HCT116 (cell line): Measurements from ENCODE around the gene FBXO47. TPM values are rescaled to one million over a fixed set of nuclear protein-coding genes. Genes with fewer than 3 reads are reported as not detected.

Experiments
- ATAC-seq: fragments of 200-7000 bp; cut with Tn5 transposase; 2 replicates; pipeline ENCODE4 v1.9.1; 2020; ENCODE audit warnings: mild to moderate bottlenecking, moderate library complexity
- BruUV-seq: library from RNA; stranded (reverse); fragments of 400-500 nt; replicated peaks from 2 replicates; lab custom pipeline; 2021; lab: Mats Ljungman, UMichigan
- CTCF ChIA-PET: fragments of 300-600 bp; sonication (Branson Sonifier 250); formaldehyde crosslinking; loops from one replicate; lab custom pipeline; 2021; ENCODE audit warnings: antibody characterized with exemption; lab: Charles Lee
- POLR2A ChIA-PET: fragments of 300-600, 350-600 bp; sonication (Branson Sonifier 250); formaldehyde crosslinking; loops from one replicate; lab custom pipeline; 2021; ENCODE audit warnings: antibody characterized with exemption; lab: Charles Lee
- RAD21 ChIA-PET, 2 experiments: fragments of 300-600 bp; sonication (Branson Sonifier 250); formaldehyde crosslinking; loops; one replicate each; lab custom pipeline; 2023; ENCODE audit warnings: low total read pairs in 2 of 2; ENCODE audit not compliant: uncharacterized antibody in 2 of 2, unreplicated experiment in 2 of 2, low non-redundant PET in 1 of 2; lab: Charles Lee
- DNase-seq: peaks from one replicate; pipeline ENCODE4 v3.0.0-alpha.2; 2010; ENCODE audit warnings: low read depth, low spot score
- H2AFZ ChIP-seq: fragments of 200-600 bp; shearing (Covaris generic), sonication (generic); 2 replicates; pipeline ENCODE4 v1.6.1; 2017; ENCODE audit warnings: low read depth, mixed run types, mixed read lengths, antibody characterized with exemption, low read length; ENCODE audit not compliant: poor library complexity, severe bottlenecking
- H3K27ac ChIP-seq: 2 replicates; pipeline ENCODE4 v1.5.1; 2012; ENCODE audit warnings: low read depth, low read length
- H3K27me3 ChIP-seq: fragments of 200-600 bp; sonication (generic); 2 replicates; pipeline ENCODE4 v1.6.1; 2016; ENCODE audit warnings: mixed run types, low read length, mixed read lengths; ENCODE audit not compliant: insufficient read depth
- H3K36me3 ChIP-seq, 2 experiments: fragments of 200-500 bp in 1 of 2; fragments of 200-600 bp in 1 of 2; sonication (Bioruptor generic) in 1 of 2; sonication (generic) in 1 of 2; 2 replicates each; pipeline versions ENCODE4 v1.5.1 to v1.6.1; 2014 to 2016; ENCODE audit warnings: low read length in 2 of 2, inconsistent platforms in 1 of 2, mixed read lengths in 1 of 2, mixed run types in 1 of 2; ENCODE audit not compliant: insufficient read depth in 2 of 2, control insufficient read depth in 1 of 2
- H3K4me1 ChIP-seq, 2 experiments: fragments of 200-600 bp in 1 of 2; sonication (generic) in 1 of 2; 2 replicates each; pipeline versions ENCODE4 v1.5.1 to v1.6.1; 2012 to 2017; ENCODE audit warnings: low read length in 2 of 2, inconsistent platforms in 1 of 2, mild to moderate bottlenecking in 1 of 2, mixed read lengths in 1 of 2, mixed run types in 1 of 2, moderate library complexity in 1 of 2; ENCODE audit not compliant: insufficient read depth in 2 of 2, control insufficient read depth in 1 of 2
- H3K4me2 ChIP-seq: fragments of 200-600 bp; sonication (generic); 2 replicates; pipeline ENCODE4 v1.6.1; 2017; ENCODE audit warnings: mixed run types, low read length, mixed read lengths
- H3K4me3 ChIP-seq, 2 experiments: fragments of 200-600 bp in 1 of 2; sonication (generic) in 1 of 2; replicated peaks in 1 of 2; 2 replicates each; pipeline ENCODE4 v1.5.1; 2011 to 2016; ENCODE audit warnings: low read length in 2 of 2, control low read depth in 1 of 2, low read depth in 1 of 2, mild to moderate bottlenecking in 1 of 2, mixed read lengths in 1 of 2, mixed run types in 1 of 2
- H3K79me2 ChIP-seq: fragments of 200-600 bp; sonication (generic); 2 replicates; pipeline ENCODE4 v1.6.1; 2017; ENCODE audit warnings: mild to moderate bottlenecking, mixed run types, low read length, moderate library complexity, mixed read lengths; ENCODE audit not compliant: insufficient read depth
- H3K9ac ChIP-seq: fragments of 200-600 bp; sonication (generic); 2 replicates; pipeline ENCODE4 v1.6.1; 2016; ENCODE audit warnings: low read length, mixed read lengths
- H3K9me2 ChIP-seq: fragments of 200-600 bp; sonication (generic), shearing (Covaris generic); 2 replicates; pipeline ENCODE4 v1.6.1; 2017; ENCODE audit warnings: mixed run types, mild to moderate bottlenecking, moderate library complexity; ENCODE audit not compliant: insufficient read depth
- H3K9me3 ChIP-seq, 2 experiments: fragments of 200-500 bp in 1 of 2; fragments of 200-600 bp in 1 of 2; sonication (Bioruptor generic) in 1 of 2; sonication (generic) in 1 of 2; 2 replicates each; pipeline ENCODE4 v1.6.1; 2014 to 2017; ENCODE audit warnings: low read length in 2 of 2, mixed read lengths in 2 of 2, inconsistent platforms in 1 of 2, low read depth in 1 of 2, mild to moderate bottlenecking in 1 of 2, mixed run types in 1 of 2, moderate library complexity in 1 of 2; ENCODE audit not compliant: control insufficient read depth in 1 of 2, insufficient read depth in 1 of 2
- H4K20me1 ChIP-seq: fragments of 200-600 bp; sonication (generic), shearing (Covaris generic); 2 replicates; pipeline ENCODE4 v1.6.1; 2017; ENCODE audit warnings: mixed run types, mild to moderate bottlenecking, moderate library complexity; ENCODE audit not compliant: insufficient read depth
- ATF3 ChIP-seq: IDR thresholded peaks from 2 replicates; pipeline ENCODE4 v1.6.1; 2012
- CBX3 ChIP-seq: IDR thresholded peaks from 2 replicates; pipeline ENCODE4 v1.6.1; 2012; ENCODE audit warnings: low read depth
- CTCF ChIP-seq, 3 experiments: fragments of 200-600 bp in 1 of 3; sonication (generic) in 1 of 3; IDR thresholded peaks in 2 of 3; conservative IDR thresholded peaks in 1 of 3; 2 replicates each; pipeline ENCODE4 v1.5.1; 2012 to 2017; ENCODE audit warnings: low read depth in 2 of 3, low read length in 2 of 3, antibody characterized with exemption in 1 of 3, borderline replicate concordance in 1 of 3, control low read depth in 1 of 3, mild to moderate bottlenecking in 1 of 3, mixed read lengths in 1 of 3, mixed run types in 1 of 3, moderate library complexity in 1 of 3; ENCODE audit not compliant: insufficient read depth in 1 of 3
- ELF1 ChIP-seq: IDR thresholded peaks from 2 replicates; pipeline ENCODE4 v1.6.1; 2012; ENCODE audit warnings: low read depth, borderline replicate concordance
- RAD21 ChIP-seq: IDR thresholded peaks from 2 replicates; pipeline ENCODE4 v1.6.1; 2012; ENCODE audit warnings: low read depth, mild to moderate bottlenecking
- REST ChIP-seq: IDR thresholded peaks from 2 replicates; pipeline ENCODE4 v1.6.1; 2012; ENCODE audit warnings: low read depth
- SP1 ChIP-seq: IDR thresholded peaks from 2 replicates; pipeline ENCODE4 v1.6.1; 2012; ENCODE audit warnings: low read depth
- SRF ChIP-seq: IDR thresholded peaks from 2 replicates; pipeline ENCODE4 v1.6.1; 2012; ENCODE audit warnings: low read depth
- ZNF274 ChIP-seq: fragments of 200-500 bp; sonication (Bioruptor generic); IDR thresholded peaks from 2 replicates; pipeline ENCODE4 v1.6.1; 2014; ENCODE audit warnings: mild to moderate bottlenecking, low read depth, low read length, inconsistent platforms
- intact Hi-C: fragments of 100-400 bp; cut with micrococcal nuclease; formaldehyde crosslinking; loops from 2 replicates; pipeline ENCODE4 v1.10.0; 2022
- total RNA-seq: library from RNA; stranded (reverse); gene quantifications from one replicate; pipeline ENCODE4 v1.2.1, GENCODE V29; 2021; ENCODE audit not compliant: unreplicated experiment
- TF ChIP-seq, protein P1 (sequence below): IDR thresholded peaks from 2 replicates; pipeline ENCODE4 v1.6.1; 2011; ENCODE audit warnings: mild to moderate bottlenecking, low read length, moderate library complexity; ENCODE audit not compliant: insufficient replicate concordance; ENCODE audit errors: extremely low read depth

Gene FBXO47
- total RNA-seq, 1 experiment from 2014 or later = not detected

- ATAC-seq (no peak), DNase-seq (no peak)
- Histone ChIP-seq H3K4me2 (no peak overlapping the region), H3K4me3 (no peak overlapping the region), H3K36me3 (peaks cover 8 to 37% of the 10 kb centered on the region in 2 experiments; a peak in 3 of 4 replicates), H3K79me2 (no peaks in the 10 kb centered on the region), H2AFZ (no peak overlapping the region), H3K9ac (no peak overlapping the region), H3K27me3 (no peaks in the 10 kb centered on the region), H4K20me1 (no peaks in the 10 kb centered on the region), H3K9me3 (no peaks in the 10 kb centered on the region), H3K9me2 (no peaks in the 10 kb centered on the region), H3K4me1 (peaks cover 6 to 8% of the 10 kb centered on the region in 2 experiments), H3K27ac (no peak overlapping the region)
- CTCF ChIA-PET = no interaction called here
- RAD21 ChIA-PET = no interaction called here
- POLR2A ChIA-PET = no interaction called here
- no TSS peak for BruUV-seq
- intact Hi-C loops = no loop called here
- TF ChIP-seq CBX3 = no peak
- TF ChIP-seq, protein P1, sequence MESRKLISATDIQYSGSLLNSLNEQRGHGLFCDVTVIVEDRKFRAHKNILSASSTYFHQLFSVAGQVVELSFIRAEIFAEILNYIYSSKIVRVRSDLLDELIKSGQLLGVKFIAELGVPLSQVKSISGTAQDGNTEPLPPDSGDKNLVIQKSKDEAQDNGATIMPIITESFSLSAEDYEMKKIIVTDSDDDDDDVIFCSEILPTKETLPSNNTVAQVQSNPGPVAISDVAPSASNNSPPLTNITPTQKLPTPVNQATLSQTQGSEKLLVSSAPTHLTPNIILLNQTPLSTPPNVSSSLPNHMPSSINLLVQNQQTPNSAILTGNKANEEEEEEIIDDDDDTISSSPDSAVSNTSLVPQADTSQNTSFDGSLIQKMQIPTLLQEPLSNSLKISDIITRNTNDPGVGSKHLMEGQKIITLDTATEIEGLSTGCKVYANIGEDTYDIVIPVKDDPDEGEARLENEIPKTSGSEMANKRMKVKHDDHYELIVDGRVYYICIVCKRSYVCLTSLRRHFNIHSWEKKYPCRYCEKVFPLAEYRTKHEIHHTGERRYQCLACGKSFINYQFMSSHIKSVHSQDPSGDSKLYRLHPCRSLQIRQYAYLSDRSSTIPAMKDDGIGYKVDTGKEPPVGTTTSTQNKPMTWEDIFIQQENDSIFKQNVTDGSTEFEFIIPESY = no peak
- no peak for TF ChIP-seq SRF
- peak; percentile 27; the same call in 1 of the 2 replicates for TF ChIP-seq RAD21
- TF ChIP-seq ATF3 = no peak
- no peak for TF ChIP-seq ELF1
Measured at GRCh38 chr17:38918129-38918913, 48.9 kb downstream of the FBXO47 start.

DNA sequence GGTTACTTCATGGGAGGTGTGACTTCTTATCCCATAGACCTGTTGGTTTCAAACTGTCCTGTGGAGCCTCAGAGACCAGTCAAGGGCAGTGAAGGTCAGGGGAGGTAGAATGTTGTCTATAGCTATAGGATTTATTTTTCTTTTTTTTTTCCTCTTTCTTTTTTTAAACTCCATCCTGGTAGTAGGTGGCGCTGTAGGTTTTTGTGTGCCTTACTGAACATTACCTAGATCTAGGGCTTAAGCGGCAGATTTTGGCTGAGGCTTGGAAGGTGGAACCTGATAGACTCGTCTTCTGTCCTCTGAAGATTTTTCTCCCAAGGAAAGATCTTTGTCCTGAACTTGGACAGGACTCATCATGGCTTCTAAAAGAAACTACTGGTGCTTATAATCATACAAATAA lies 49.9 kb downstream of the FBXO47 start:
- peaks cover 8 to 39% of the 10 kb centered on the region in 2 experiments; a peak in 3 of 4 replicates for H3K36me3 ChIP-seq
- H3K4me2 ChIP-seq = no peak overlapping the region
- no peaks in the 10 kb centered on the region for H3K4me1 ChIP-seq
- TF ChIP-seq RAD21 = peak; percentile 39; the same call in 1 of the 2 replicates
- TF ChIP-seq SP1 = no peak
- TF ChIP-seq CTCF (IDR thresholded peaks at IDR 0.05 in 2 of 3, conservative IDR thresholded peaks at IDR 0.05 in 1 of 3; ENCODE audit: borderline replicate concordance in 1 of 3, insufficient read depth in 1 of 3, low read depth in 2 of 3, low read length in 2 of 3) = peak in 2 of 3 experiments; percentile 3 to 13; a peak in 2 of 6 replicates
- no peak for TF ChIP-seq ELF1
- no peak for TF ChIP-seq ZNF274
- TF ChIP-seq REST = no peak
- no peak overlapping the region for H3K27ac ChIP-seq
- H4K20me1 ChIP-seq = no peaks in the 10 kb centered on the region
- intact Hi-C loops = no loop called here
- no peaks in the 10 kb centered on the region for H3K9me2 ChIP-seq
- ChIA-PET RAD21 (no interaction called here), CTCF (no interaction called here), POLR2A (no interaction called here)
- ATAC-seq (no peak), DNase-seq (no peak)
- H3K79me2 ChIP-seq = no peaks in the 10 kb centered on the region
- BruUV-seq = no TSS peak
- H3K27me3 ChIP-seq = no peaks in the 10 kb centered on the region
- no peak overlapping the region for H3K9ac ChIP-seq
- no peaks in the 10 kb centered on the region for H3K9me3 ChIP-seq
- H3K4me3 ChIP-seq = no peak overlapping the region
- H2AFZ ChIP-seq = no peak overlapping the region
